GM21717 (cell line): ENCODE data around the gene FOXO4.

Source experiments
- ATAC-seq: cut with Tn5 transposase; IDR thresholded peaks from one replicate; pipeline ENCODE4 v1.9.1; 2021; ENCODE audit warnings: mild to moderate bottlenecking, moderate library complexity; ENCODE audit not compliant: unreplicated experiment

Gene FOXO4

DNA sequence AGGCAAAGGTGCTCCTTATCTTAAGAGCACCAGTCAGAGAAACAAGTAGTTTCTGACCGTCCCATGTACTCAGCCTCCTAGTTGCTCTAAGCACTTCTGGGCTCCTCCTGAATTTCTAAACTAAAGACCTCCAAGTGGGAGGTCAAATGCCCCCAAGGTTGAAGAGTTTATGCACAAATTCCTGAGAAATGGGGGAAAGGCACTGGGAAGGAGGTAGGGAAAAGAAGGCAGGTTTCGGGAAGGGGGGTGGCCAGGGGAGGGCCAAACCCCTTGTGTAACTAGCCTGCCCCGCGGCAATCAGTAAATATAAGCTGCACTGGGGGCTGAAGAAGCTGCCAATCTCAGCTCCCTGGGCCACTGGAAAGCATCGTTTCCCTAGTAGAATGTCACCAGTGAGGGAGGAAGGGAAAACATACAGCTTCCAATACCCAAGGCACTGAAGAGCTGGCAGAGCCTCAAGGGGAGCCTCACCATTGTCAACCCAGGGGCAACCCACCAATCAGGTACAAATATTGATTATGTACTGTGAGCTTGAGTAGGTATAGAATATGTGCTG, 3.4 kb downstream of the FOXO4 start:
- no peak for ATAC-seq

DNA sequence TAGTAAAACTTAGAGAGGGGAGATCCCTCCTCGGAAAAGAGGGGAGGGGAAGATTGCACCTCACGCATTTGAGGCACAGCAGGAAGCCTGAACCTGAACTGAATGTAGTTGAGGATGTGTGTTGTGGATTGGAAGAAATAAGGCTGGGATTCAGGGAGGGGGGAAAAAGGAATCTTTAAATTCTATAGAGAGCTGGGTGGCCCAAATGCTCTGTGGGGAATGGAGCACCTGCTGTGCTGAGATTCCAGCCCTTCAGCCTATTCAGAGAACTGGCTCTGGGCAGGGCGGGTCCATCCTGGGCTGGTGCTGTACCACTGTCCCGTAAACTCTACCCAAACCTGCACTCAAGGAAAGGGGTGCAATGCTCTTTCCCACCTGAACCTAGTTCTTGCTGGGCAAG, 4.1 kb downstream of the FOXO4 start:
- no peak for ATAC-seq

DNA sequence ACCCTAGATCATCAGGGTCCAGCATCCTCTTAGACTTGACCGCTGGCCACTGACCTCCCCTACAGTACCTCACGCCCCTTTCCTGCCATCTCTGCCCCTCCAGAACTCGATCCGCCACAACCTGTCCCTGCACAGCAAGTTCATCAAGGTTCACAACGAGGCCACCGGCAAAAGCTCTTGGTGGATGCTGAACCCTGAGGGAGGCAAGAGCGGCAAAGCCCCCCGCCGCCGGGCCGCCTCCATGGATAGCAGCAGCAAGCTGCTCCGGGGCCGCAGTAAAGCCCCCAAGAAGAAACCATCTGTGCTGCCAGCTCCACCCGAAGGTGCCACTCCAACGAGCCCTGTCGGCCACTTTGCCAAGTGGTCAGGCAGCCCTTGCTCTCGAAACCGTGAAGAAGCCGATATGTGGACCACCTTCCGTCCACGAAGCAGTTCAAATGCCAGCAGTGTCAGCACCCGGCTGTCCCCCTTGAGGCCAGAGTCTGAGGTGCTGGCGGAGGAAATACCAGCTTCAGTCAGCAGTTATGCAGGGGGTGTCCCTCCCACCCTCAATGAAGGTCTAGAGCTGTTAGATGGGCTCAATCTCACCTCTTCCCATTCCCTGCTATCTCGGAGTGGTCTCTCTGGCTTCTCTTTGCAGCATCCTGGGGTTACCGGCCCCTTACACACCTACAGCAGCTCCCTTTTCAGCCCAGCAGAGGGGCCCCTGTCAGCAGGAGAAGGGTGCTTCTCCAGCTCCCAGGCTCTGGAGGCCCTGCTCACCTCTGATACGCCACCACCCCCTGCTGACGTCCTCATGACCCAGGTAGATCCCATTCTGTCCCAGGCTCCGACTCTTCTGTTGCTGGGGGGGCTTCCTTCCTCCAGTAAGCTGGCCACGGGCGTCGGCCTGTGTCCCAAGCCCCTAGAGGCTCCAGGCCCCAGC, 5.2 kb downstream of the FOXO4 start:
- no peak for ATAC-seq

DNA sequence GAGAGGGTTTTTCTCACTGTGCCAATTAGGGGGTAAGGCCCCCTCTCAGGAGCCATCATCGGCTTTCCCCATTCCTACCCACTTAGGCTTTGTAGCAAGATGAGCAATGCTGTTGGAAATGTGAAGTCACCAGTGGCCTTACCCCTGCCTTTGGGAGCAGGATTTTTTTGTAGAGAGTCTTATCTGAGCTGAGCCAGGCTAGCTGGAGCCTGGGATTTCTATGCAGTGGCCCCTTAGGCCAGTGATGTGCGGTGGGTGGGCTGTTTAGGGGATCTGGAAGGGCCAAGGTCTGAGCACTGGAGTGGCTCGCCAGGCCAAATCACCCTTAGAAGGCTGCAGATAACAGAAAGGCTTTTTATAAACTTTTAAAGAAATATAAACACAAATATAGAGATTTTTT, 6.6 kb downstream of the FOXO4 start:
- no peak for ATAC-seq

DNA sequence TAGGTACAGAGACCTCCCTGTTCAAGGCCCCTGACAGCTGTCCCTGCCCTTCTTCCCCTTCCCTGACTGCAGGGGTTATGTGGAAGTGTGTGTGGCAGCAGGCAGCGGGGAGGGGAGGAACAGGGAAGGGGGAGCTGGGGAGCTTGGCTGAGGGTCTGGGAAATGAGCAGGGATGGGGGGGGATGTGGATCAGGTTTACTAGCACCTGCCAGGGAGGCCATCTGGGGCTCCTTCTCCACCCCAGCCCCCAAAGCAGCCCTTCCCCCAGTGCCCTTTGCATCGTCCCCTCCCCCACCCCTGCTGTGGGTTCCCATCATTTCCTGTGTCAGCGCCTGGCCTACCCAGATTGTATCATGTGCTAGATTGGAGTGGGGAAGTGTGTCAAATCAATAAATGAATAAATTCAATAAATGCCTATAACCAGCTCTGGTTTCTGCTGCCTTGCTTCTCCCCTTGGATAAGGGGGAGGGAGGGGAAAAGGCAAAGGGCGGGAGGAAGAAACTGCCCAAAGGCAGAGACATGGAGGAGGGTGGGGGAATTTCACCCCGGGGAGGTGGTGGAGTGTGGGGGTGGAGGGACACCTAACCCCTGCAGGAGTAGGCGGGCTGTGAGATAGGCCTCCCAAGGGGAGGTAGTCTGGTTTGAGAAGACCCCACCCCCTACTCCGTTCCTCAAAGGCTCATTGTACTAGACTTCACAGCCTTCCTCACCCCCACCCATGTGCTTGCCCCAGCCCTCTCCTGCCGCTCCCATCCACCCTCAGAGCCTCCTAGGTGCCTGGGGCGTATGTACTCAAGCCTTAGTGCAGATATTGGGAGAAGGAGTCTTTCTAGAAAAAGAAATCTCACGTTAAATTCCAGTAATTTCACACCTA, 7.7 kb downstream of the FOXO4 start:
- no peak for ATAC-seq

DNA sequence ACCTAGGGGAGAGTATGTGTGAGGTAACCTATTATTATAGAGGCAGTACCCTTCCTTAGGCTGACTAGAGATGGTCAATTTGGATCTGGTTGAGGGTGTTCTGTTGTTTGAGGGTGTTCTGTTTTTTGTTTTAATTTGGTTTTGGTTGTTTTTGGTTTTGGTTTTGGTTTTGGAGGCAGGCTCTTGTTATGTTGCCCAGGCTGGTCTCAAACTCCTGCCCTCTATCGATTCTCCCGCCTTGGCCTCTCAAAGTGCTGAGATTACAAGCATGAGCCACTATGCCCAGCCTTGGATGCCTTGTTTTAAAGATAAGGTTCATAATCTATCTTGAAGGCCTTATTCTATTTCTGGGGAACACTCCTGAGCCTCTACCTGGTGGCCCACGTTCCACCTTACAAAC, 10.0 kb downstream of the FOXO4 start:
- no peak for ATAC-seq

DNA sequence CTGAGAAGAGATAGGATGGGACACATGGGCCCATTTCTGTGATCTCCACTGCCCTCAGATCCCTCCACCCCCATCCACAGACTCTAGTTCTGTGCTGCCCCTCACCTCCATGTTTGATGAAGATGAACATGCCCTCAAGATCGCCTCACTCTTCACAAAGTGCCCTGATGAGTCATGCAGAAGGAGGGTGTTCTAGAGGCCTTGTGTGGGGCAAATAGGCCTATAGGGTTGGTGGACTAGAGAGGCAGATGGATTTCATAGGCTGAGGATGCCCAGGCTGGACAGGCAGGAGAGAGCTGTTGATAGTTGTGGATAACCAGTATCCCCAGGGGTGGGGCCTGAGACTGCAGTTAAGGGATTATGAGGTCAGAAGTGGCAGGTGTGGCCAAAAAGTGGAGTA, 10.8 kb downstream of the FOXO4 start, which contains the start of gene CXorf65:
Gene CXorf65, minus strand, starts transcription at position 314 of the 400 bp plus-strand sequence. Its CDS starts 184 bp downstream, at position 130.
- no peak for ATAC-seq

DNA sequence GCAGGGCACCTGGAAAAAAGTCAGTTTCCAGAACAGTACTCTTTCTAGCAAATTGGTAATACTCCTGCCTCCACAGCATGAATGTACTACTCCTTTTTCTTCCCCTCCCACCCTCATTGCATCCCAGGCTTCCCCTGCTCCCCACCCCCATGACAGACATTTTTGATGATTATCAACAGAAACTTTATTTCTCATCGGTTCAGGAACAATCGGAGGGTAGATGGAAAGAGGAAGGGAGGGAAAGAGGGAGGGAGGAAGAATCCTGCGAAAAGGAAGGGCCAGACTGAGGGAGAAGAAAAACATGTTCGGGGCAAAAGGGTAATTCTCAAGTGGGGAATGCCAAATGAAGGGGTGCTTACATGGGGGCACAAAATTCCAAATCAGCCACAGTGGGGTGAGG, 11.6 kb downstream of the FOXO4 start:
- ATAC-seq, result no peak

DNA sequence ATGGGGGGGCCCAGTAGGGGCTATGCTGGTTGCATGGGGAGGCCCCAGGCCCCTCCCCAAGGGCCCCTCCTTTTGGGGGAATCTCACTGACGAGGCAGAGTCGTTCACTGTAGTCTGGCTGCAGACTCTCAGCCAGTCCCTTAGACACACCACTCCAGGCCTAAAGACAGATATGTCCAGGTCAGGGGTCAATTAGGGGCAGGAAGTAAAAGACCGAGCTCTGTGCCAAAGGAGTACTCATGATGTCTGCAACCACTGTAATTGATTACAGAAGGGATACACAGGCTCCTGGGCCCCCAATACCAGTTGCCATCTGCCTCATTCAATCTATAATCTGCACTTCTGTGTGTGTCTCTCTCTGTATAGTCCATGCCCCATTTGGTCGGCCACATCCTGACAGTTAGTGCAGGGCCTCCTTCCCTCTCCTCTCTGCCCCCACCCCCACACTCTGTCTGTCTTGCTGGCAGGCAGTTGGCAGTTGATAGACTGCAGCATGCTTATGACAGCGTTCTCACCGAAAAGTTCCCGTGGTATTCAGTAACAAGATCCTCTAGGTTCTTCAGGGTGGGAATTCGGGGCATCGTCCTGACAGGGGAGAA, 12.2 kb downstream of the FOXO4 start:
- ATAC-seq, result no peak

DNA sequence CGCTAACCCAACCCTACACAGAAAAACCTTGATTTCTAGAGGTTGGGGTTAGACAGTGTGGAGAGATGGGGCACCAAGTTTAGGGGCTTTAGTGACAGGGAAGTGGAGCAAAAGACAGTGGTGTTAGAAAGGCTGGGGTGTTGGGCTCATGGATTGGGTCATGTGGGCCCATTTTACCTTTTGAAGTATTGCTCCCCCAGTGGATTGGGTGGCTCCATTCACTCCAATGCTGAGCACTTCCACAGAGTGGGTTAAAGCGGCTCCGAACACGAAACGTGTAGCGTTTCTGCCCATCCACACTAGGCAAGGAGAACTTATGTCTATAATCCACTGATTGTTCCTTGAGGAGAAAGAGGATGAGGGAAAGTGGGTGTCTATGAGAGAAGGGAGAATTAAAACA, 13.4 kb downstream of the FOXO4 start:
- ATAC-seq, result no peak

DNA sequence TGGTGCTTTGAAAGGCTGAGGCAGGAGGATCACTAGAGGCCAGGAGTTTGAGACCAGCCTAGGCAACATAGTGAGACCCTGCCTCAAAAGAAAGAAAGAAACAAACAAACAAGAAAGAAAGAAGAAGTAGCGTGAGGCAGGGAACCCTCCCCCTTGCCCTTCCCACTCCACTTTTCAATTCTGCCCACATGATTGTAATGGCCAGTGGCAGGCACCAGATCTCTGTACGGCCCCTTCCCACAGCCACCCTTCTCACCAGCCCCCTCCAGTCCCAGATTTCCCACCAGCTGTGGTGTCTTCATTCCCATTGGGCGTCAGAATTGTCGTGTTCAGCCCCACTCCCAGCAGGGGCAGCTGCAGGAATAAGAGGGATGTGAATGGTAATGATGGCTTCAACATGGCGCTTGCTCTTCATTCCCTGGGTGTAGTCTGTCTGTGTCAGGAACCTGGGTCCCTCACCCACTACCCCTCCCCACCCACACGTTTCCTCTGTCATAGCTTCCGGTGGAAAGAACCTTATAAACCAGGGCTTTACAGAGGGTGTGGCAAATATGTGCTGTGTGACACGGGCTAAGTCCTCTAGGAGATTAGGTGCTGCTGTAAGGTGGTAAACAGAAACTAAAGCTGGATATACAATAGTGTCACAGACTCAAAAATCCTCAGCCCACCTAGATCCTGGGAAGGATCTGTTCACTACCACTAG, 15.6 kb downstream of the FOXO4 start, which contains the start of gene IL2RG:
Gene IL2RG, minus strand, starts transcription at position 437 of the 703 bp plus-strand sequence. Its CDS starts 38 bp downstream, at position 399.
- peak; percentile 88 for ATAC-seq

DNA sequence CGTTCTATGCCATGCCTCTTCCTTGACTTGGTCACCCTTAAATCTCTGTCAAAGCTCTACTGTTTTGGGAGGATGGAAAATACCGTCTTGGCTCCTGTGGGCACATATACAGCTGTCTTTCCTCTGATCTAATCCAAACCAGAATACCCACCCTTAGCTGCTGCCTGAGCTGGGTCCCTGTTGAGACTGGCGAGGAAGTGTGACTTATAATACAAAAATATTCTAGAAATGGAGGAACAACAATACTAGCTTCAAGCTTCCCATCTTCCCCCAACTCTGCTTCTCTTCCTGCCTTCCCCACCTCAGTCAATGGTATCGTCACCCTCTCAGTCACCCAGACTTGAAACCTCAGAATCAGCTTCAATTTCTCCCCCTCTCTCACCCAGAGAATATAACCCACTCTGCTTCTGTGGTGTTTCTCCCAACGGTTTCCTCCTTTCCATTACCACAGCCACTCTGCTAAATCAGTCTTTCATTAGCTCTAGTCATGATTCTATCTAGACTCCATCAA, 16.3 kb downstream of the FOXO4 start:
- ATAC-seq, result peak; percentile 32

DNA sequence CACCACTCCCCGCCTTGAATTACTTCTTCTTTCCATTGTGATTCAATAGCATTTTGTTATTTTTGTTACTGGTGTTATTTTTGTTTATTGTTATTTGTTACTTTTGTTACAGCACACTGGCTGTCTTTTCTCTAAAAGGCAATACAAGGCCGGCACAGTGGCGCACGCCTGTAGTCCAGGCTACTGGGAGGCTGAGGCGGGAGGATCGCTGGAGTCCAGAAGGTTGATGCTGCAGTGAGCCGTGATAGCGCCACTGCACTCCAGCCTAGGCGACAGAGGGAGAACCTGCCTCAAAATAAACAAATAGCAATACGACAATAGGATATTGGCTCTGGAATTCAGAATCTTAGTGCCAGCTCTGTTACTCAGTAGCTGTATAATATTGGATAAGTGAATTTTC, 21.7 kb downstream of the FOXO4 start:
- no peak for ATAC-seq

DNA sequence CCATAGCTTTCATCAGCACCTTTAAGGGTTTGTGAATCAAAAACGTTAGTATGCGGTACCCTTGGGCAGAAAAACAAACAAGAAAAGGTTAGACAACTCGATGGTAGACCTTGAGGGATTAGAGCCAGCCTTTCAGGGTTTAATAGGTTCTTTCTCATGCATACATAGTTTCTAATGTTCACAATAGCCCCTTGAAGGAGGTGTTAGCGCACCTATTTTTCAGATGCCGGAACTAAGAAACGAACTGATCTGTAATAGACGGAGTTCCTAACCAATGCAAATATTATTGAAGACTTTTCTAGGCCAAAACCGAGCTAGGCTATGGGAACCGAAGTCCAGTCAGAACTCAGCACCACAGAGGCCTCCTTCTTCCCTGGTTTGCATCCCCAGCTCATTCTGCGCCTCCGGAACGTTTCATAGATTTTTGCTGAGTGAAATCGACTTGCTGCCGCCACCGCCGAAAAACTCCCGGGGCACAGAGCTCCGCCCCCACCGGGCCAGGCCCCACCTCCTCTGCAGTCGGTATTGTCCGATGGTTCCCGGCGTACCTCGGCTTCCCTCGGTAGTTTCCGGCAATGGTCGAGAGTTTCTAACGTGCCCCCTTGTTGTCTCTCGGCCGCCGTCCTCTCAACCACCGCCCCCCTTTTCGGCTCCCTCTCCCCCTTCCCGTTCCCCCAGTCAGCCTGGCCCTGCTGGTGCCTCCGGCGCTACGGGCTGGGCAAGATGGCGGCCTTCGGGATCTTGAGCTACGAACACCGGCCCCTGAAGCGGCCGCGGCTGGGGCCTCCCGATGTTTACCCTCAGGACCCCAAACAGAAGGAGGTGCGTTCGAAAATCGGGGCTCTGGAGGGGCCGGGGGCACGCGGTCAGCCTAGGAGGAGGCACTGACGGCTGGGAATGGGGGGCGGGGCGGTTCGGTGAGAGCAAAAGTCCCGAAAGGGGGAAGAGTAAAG, 22.7 kb downstream of the FOXO4 start, which contains the start of gene MED12:
Gene MED12, plus strand, starts transcription at position 565 of the 953 bp plus-strand sequence. Its CDS starts 159 bp downstream, at position 724.
- peak; percentile 78 for ATAC-seq

DNA sequence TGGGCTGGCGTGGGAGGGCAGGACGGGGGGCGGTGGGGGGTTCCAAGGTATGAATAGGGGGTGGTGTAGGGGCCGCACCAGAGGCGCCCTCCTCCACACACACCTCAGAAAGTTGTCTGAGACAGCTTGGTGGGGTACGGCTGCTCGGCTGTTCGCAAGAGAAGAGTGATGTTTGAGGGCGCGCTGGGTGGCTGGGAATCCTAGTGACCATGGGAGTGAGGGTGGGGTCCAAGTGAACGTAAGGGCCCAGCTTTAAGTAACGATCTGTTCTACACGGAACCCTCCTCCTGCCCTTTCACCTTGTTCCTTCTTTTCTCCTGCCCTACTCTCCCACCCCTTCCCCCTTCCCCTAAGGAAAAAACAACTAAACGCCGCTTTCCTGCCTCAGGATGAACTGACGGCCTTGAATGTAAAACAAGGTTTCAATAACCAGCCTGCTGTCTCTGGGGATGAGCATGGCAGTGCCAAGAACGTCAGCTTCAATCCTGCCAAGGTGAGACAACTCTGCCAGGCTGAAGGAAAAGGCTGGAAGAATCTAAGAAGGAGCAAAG, 23.4 kb downstream of the FOXO4 start:
- ATAC-seq, result no peak

DNA sequence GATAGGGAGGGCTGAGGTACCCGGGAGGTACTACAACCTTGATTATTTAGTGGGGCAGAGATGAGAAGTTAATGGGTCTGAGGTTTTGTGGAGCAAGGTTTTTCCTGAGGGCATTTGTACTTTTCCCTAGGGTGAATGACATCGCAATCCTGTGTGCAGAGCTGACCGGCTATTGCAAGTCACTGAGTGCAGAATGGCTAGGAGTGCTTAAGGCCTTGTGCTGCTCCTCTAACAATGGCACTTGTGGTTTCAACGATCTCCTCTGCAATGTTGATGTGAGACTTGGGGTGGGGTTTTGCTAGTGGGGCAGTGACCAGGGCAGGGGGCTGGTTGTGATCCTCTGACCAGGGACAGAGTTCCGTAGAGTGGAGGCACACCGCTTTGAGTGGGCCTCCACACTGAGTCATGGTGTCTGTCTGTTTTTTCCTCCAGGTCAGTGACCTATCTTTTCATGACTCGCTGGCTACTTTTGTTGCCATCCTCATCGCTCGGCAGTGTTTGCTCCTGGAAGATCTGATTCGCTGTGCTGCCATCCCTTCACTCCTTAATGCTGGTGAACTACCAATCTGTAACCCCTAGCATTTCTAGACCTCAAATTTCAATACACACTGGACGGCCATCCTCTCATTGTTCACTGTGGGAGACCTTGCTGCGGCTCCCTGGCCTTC, 32.6 kb downstream of the FOXO4 start:
- no peak for ATAC-seq

DNA sequence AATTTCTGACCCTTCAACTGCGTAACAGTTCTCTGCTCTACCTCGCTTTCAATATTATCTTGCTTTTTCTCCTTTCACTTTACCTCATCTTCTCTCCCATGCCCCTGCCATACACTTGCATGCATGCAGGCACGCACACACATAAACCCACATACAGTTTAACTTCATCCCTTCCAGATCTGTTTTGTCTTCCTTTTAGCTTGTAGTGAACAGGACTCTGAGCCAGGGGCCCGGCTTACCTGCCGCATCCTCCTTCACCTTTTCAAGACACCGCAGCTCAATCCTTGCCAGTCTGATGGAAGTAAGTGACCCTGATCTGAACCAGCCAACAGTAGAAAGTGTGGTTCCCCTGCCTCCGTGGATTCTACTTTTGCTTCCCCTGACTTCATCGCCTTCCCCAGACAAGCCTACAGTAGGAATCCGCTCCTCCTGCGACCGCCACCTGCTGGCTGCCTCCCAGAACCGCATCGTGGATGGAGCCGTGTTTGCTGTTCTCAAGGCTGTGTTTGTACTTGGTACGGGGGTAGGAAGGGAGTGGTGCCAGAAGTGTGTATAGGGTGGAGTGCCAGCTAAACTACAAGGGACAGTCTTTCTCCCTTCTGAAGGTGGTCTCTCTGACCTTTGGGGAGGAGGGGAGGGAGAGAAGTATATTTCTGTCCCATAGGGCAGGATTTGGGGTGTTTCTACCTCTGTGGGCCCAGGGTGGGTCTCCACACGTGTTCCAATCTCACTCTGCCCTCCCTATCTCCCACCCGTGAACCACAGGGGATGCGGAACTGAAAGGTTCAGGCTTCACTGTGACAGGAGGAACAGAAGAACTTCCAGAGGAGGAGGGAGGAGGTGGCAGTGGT, 33.5 kb downstream of the FOXO4 start:
- ATAC-seq, result no peak
